ENCODE results near the gene ISL2. TPM values are rescaled to one million over a fixed set of nuclear protein-coding genes. Genes with fewer than 3 reads are reported as not detected.

Gene ISL2
- total and polyA plus RNA-seq, 9 of the 15 experiments (the other 6 are each of a cell fraction or from before 2014, with no cell fraction given): 0.15 to 23.7 (median 4.0) TPM

DNA sequence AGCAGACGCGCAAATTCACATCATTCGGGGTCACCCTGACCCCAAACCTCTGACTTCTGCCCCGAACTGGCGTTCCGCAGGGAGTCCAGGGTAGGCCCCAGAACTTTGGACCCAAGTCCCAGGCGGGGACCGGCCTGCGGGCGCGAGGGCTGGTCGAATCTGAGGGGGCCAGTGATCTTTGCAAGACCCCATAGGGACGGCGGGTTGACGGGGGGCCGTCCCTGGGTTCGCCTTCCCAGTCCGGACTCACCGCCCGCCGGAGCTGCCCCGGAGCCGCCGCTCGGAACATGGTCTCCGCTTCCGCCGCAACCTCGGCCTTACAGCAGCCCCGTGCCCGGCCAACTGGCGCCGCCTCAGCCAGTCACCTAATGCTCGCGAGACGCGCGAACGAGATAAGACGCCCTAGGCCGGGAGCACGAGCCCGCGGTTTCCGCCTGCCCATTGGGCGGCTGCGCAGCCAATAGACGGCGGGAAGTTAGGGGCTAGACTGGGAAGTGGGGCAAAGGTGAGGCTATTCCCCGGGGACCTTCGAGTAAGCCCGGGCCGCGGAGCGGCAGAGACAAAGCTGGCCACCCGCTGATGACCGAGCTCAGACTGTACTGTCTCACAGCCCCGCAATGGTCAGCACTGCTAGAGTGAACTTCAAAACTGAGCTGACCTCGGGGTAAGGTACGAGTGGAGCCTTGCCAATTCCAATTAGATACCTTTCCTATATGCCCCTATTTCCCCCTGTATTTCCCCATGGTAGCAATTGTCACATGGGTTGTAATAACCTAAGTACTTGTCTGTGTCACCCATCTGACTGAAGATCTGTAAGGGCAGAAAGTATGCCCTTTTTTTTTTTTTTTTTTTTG is 25.2 kb upstream of the ISL2 start, which contains the start of gene ETFA (continued):
- TF ChIP-seq, protein P1, sequence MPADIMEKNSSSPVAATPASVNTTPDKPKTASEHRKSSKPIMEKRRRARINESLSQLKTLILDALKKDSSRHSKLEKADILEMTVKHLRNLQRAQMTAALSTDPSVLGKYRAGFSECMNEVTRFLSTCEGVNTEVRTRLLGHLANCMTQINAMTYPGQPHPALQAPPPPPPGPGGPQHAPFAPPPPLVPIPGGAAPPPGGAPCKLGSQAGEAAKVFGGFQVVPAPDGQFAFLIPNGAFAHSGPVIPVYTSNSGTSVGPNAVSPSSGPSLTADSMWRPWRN (IDR thresholded peaks at IDR 0.05; ENCODE audit: low read depth): no peak
- TF ChIP-seq GTF2E2 (tag; IDR thresholded peaks at IDR 0.05): no peak
- TF ChIP-seq XRCC3 (IDR thresholded peaks at IDR 0.05): no peak
- TF ChIP-seq CBX5 (IDR thresholded peaks at IDR 0.05; ENCODE audit: borderline replicate concordance, low read depth): no peak; the same call in 1 of the 2 replicates
- TF ChIP-seq MAFK (IDR thresholded peaks at IDR 0.05; ENCODE audit: low read length): no peak; the same call in 1 of the 2 replicates
- TF ChIP-seq ZNF224 (CRISPR knock-in tag; IDR thresholded peaks at IDR 0.05): 0 out of 2 replicates have a peak, but pooled peaks have one; percentile 22
- TF ChIP-seq TARDBP (IDR thresholded peaks at IDR 0.05): no peak
- no peak for TF ChIP-seq EHMT2 (IDR thresholded peaks at IDR 0.05)
- TF ChIP-seq CREB1 (IDR thresholded peaks at IDR 0.05): peak; percentile 48
- TF ChIP-seq CREB1 (CRISPR knock-in tag; IDR thresholded peaks at IDR 0.05): peak; percentile 70
- no peak for TF ChIP-seq ZNF263 (CRISPR knock-in tag; IDR thresholded peaks at IDR 0.05; ENCODE audit: borderline replicate concordance)
- peak; percentile 60; the same call in 1 of the 2 replicates for TF ChIP-seq ESRRA (IDR thresholded peaks at IDR 0.05; ENCODE audit: borderline replicate concordance, low read depth)
- TF ChIP-seq, protein P2, sequence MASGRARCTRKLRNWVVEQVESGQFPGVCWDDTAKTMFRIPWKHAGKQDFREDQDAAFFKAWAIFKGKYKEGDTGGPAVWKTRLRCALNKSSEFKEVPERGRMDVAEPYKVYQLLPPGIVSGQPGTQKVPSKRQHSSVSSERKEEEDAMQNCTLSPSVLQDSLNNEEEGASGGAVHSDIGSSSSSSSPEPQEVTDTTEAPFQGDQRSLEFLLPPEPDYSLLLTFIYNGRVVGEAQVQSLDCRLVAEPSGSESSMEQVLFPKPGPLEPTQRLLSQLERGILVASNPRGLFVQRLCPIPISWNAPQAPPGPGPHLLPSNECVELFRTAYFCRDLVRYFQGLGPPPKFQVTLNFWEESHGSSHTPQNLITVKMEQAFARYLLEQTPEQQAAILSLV (tag; IDR thresholded peaks at IDR 0.05): no peak
- peak in 1 of 2 experiments; percentile 46; a peak in 2 of 4 replicates for TF ChIP-seq SRF (CRISPR knock-in tag; IDR thresholded peaks at IDR 0.05)
- TF ChIP-seq E2F3 (CRISPR knock-in tag; IDR thresholded peaks at IDR 0.05): no peak
- no peak for TF ChIP-seq ZNF785 (CRISPR knock-in tag; IDR thresholded peaks at IDR 0.05)
- no peak for TF ChIP-seq ZNF695 (CRISPR knock-in tag; IDR thresholded peaks at IDR 0.05)
- peak; percentile 99 for TF ChIP-seq ZFX (CRISPR knock-in tag; IDR thresholded peaks at IDR 0.05)
- TF ChIP-seq SIN3A (IDR thresholded peaks at IDR 0.05; ENCODE audit: borderline replicate concordance in 2 of 2, control insufficient read depth in 1 of 2, low read depth in 2 of 2, low read length in 2 of 2): peak in 1 of 2 experiments; percentile 67; a peak in 1 of 4 replicates
- no peak for TF ChIP-seq ZNF174 (CRISPR knock-in tag; IDR thresholded peaks at IDR 0.05)
- 0 out of 2 replicates have a peak, but pooled peaks have one; percentile 21 for TF ChIP-seq SMARCA4 (IDR thresholded peaks at IDR 0.05)
- no peak for TF ChIP-seq ZNF143 (CRISPR knock-in tag; IDR thresholded peaks at IDR 0.05)
- TF ChIP-seq SIX5 (IDR thresholded peaks at IDR 0.05; ENCODE audit: borderline replicate concordance in 1 of 2, insufficient read depth in 1 of 2, low read depth in 1 of 2, low read length in 2 of 2): no peak
- TF ChIP-seq, protein P3, sequence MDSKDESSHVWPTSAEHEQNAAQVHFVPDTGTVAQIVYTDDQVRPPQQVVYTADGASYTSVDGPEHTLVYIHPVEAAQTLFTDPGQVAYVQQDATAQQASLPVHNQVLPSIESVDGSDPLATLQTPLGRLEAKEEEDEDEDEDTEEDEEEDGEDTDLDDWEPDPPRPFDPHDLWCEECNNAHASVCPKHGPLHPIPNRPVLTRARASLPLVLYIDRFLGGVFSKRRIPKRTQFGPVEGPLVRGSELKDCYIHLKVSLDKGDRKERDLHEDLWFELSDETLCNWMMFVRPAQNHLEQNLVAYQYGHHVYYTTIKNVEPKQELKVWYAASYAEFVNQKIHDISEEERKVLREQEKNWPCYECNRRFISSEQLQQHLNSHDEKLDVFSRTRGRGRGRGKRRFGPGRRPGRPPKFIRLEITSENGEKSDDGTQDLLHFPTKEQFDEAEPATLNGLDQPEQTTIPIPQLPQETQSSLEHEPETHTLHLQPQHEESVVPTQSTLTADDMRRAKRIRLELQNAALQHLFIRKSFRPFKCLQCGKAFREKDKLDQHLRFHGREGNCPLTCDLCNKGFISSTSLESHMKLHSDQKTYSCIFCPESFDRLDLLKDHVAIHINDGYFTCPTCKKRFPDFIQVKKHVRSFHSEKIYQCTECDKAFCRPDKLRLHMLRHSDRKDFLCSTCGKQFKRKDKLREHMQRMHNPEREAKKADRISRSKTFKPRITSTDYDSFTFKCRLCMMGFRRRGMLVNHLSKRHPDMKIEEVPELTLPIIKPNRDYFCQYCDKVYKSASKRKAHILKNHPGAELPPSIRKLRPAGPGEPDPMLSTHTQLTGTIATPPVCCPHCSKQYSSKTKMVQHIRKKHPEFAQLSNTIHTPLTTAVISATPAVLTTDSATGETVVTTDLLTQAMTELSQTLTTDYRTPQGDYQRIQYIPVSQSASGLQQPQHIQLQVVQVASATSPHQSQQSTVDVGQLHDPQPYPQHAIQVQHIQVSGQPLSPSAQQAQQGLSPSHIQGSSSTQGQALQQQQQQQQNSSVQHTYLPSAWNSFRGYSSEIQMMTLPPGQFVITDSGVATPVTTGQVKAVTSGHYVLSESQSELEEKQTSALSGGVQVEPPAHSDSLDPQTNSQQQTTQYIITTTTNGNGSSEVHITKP (IDR thresholded peaks at IDR 0.05; ENCODE audit: partially characterized antibody): no peak
